Effector memory CD4-positive, alpha-beta T cell (primary cell): ENCODE data around the gene FARSA.
"Not testable (repeated sequence)": the region's sequence is repeated elsewhere in the genome, so short reads cannot be mapped to it uniquely, and the experiment has no call there.

Source experiments
- DNase-seq, 3 donors: peaks; one replicate each; pipeline ENCODE4 v3.0.0-alpha.2; 2020
- H3K27ac ChIP-seq: 2 replicates; pipeline ENCODE4 v1.7.0; 2013; ENCODE audit warnings: mild to moderate bottlenecking, low read length, moderate library complexity; ENCODE audit not compliant: insufficient read depth, poor library complexity, severe bottlenecking
- H3K27me3 ChIP-seq: replicated peaks from 2 replicates; pipeline ENCODE4 v1.7.0; 2013; ENCODE audit warnings: mild to moderate bottlenecking, low read length; ENCODE audit not compliant: insufficient read depth, control insufficient read depth, poor library complexity, severe bottlenecking
- H3K36me3 ChIP-seq: 2 replicates; pipeline ENCODE4 v1.7.0; 2013; ENCODE audit warnings: mild to moderate bottlenecking, low read length, moderate library complexity; ENCODE audit not compliant: control insufficient read depth, insufficient read depth
- H3K4me1 ChIP-seq: 2 replicates; pipeline ENCODE4 v1.7.0; 2013; ENCODE audit warnings: low read length, mild to moderate bottlenecking; ENCODE audit not compliant: control insufficient read depth, insufficient read depth, poor library complexity, severe bottlenecking
- H3K4me3 ChIP-seq: 2 replicates; pipeline ENCODE4 v1.7.0; 2013; ENCODE audit warnings: low read length, low read depth, mild to moderate bottlenecking; ENCODE audit not compliant: insufficient read depth, poor library complexity, severe bottlenecking
- H3K9me3 ChIP-seq: 2 replicates; pipeline ENCODE4 v1.7.0; 2013; ENCODE audit warnings: mild to moderate bottlenecking, low read length, moderate library complexity; ENCODE audit not compliant: control insufficient read depth
- total RNA-seq, 3 donors: gene quantifications; one replicate each; lab custom pipeline; 2026; lab: John Stamatoyannopoulos, UW

FARSA gene
- total RNA-seq: 25.8 to 29.0 (median 28.7) reads per million in 3 donors

DNA sequence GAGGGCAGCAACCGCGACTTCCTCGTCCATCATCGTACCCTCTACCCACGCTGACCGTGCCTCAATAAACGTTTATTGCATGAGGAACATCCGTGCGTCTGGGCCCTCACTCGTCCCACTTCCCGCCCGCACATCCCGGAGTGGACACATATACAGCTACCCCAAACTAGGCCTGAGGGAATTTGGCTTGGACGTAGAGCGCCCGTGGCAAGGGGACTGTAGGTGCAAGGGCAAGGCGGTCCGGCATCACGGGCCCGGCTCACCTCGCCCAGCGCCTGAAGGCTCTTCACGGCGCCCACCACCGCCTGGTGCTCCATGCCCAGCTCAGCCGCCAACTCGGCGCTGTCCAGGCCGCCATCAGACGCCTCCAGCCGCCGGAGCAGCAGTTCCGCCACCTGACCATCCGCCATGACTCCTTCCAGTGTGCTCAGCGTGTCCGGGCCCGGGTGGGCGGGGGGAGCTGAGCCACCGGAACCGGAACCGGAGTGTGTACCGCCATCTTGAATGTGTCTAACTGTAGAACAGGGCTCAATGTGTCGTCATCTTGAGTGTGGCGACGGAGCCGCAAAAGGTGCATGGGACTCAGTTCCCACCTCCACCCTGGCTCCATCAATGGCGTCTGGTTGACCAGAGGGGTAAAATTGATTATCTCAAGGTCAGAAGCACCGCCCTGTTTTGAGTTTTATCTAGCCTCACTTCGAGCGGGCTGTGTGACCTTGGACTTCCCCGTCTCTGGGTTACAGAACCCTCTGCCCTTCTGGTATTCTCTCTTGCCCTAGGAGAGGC, at the start of gene FARSA:
TSS of gene FARSA (minus strand) at position 425 of the 786 bp plus-strand sequence. CDS start at position 410, 15 bp downstream.
- H3K4me3 ChIP-seq: peak within 1 kb of the TSS; percentile 76
- peaks cover 16% of the 10 kb centered on the region for H3K4me1 ChIP-seq
- no peaks in the 10 kb centered on the region for H3K27me3 ChIP-seq
- DNase-seq: peak; percentile 78 to 85 (median 81)
- H3K36me3 ChIP-seq: peaks cover 21% of the 10 kb centered on the region
- H3K9me3 ChIP-seq: no peaks in the 10 kb centered on the region
- H3K27ac ChIP-seq: peak within 1 kb of the TSS; percentile 64

DNA sequence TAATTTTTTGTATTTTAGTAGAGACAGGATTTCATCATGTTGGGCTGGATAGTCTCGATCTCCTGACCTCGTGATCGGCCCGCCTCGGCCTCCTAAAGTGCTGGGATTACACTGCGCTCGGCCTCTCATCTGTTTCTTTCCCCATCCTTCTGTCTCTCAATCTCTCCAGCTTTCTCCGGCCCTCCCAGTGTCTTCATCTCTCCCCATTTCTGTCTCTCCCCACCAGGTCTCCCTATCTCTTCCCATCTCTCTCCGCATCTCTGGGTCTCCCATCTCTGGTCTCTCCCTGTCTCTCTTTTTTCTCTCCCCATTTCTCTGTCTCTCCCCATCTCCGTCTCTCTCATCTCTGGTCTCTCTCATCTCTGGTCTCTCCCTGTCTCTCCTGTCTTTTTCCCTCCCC, 49.6 kb upstream of the FARSA start:
- H3K4me1 ChIP-seq: peaks cover 6% of the 10 kb centered on the region
- no peaks in the 10 kb centered on the region for H3K27me3 ChIP-seq
- DNase-seq: no peak
- no peaks in the 10 kb centered on the region for H3K36me3 ChIP-seq
- no peak overlapping the region for H3K4me3 ChIP-seq
- H3K9me3 ChIP-seq: no peaks in the 10 kb centered on the region
- peak overlapping the region; percentile 45 for H3K27ac ChIP-seq

DNA sequence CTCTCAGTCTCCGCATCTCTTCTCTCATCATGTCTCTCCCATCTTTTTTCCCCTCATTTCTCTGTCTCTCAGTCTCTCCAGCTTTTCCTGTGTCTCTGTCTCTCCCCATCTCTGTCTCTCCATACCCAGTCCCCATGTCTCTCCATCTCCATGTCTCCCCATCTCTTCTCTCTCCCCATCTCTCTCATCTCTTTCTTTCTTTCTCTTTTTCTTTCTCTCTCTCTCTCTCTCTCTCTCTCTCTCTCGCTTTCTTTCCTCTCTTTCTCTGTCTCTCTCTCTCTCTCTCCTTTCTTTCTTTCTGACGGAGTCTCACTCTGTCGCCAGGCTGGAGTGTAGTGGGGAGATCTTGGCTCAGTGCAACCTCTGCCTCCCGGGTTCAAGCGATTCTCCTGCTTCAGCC, 49.1 kb upstream of the FARSA start:
- DNase-seq: no peak
- Histone ChIP-seq H3K36me3 (no peaks in the 10 kb centered on the region), H3K27ac (no peak overlapping the region), H3K4me1 (peaks cover 8% of the 10 kb centered on the region), H3K27me3 (peaks cover 4% of the 10 kb centered on the region), H3K4me3 (no peak overlapping the region), H3K9me3 (no peaks in the 10 kb centered on the region)

DNA sequence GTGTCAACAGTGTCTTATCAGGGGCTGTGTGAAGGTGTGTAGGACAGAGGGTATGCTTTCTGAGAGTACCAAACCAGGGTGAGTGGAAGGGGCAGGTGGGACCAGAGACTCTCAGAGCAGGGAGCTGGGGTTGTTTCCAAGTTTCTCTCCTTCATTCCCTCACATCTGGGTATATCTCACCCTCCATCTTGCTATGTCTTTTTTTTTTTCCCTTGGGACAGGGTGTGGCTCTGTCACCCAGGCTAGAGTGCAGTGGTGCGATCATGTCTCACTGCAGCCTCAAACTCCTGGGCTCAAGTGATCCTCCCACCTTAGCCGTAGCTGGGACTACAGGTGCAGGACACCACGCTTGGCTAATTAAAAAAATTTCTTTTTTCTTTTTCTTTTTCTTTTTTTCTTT, 46.5 kb upstream of the FARSA start:
- Histone ChIP-seq H3K4me3 (no peak overlapping the region), H3K9me3 (no peaks in the 10 kb centered on the region), H3K27me3 (peaks cover 12% of the 10 kb centered on the region), H3K27ac (no peak overlapping the region), H3K36me3 (no peaks in the 10 kb centered on the region), H3K4me1 (peaks cover 9% of the 10 kb centered on the region)
- DNase-seq: no peak

DNA sequence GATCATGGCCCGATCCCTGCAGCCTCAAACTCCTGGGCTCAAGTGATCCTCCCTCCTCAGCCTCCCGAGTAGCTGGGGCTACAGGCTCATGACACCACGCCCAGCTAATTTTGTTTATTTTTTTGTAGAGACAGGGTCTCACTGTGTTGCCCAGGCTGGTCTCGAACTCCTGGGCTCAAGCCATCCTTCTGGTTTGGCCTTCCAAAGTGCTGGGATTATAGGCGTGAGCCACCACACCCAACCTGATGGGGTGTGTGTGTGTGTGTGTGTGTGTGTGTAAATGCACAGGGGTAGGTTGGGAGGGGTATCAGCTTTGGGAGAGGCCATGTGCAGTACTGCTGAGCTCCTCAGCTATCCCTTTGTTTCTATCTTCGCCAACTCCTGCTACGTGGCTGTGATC, 42.6 kb upstream of the FARSA start:
- not testable (repeated sequence) for H3K4me1 ChIP-seq, DNase-seq, H3K9me3 ChIP-seq, H3K27ac ChIP-seq, H3K4me3 ChIP-seq, H3K36me3 ChIP-seq
- H3K27me3 ChIP-seq: peaks cover 12% of the 10 kb centered on the region

DNA sequence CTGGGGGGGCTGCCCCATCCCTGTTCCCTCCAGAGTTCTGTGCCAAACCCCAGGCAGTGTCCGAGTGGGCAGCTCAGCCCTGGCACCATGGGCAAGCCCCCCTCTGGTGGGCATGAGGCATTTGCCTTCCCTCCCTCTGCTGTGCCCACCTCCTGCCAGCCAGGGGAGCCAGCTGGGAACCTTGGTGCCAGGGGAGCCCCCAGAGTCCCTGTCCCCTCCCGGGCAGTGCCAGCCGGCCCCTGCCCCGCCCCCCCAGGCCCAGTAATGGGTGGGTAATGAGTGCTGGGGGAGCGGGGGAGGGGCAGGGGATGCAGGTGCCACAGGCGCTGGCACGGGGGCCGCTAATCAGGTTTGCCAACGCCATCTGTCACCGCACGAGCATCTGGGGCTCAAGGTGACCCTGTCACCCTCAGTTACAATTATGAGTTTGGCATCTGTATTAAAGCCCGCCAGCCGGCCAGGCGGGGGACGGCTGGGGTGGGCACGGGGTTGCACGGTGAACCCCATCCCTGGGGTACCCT, 41.8 kb upstream of the FARSA start:
- Histone ChIP-seq H3K27ac (no peak overlapping the region), H3K4me1 (peaks cover 3% of the 10 kb centered on the region), H3K36me3 (no peaks in the 10 kb centered on the region), H3K9me3 (no peaks in the 10 kb centered on the region), H3K27me3 (peaks cover 12% of the 10 kb centered on the region), H3K4me3 (no peak overlapping the region)
- DNase-seq: no peak

DNA sequence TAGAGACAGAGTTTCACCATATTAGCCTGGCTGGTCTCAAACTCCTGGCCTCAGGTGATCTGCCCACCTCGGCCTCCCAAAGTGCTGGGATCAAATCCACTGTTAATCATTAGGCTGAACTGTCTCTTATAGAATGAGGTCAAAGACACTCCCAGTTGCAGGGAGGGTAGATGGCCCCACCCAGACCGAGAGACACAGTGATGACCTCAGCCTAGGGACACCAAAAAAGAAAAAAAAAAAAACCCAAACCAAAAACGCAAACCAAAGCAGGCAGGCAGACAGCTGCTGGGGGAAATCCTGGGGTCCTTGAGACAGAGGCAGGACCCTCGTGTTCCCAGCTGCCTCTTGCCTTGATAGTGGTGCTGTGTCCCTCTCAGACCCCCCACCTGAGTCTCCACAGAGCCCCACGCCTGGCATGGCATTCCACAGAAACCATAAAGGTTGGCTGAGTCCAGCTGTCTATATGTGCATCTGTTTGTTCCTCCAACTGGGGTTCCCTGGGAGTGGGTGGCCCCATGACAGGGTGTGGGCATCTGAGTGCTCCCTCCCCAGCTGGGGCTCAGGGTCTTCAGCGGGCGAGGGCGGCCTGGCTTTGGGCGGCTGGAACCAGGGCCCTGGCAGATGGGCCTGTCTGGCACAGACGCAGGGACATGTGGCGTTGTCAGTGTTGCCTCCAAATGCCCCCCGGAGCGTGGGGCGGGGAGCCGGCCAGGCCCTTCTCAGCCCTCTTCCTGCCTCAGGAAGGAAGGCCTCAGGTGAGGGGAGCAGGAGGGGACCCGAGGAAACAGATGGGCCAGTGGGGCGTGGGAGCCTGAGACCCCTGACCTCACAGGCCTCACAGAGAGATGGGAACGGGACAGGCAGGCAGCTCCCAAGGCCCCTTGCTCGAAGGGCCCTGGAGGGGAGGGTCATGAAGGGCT, 41.0 kb upstream of the FARSA start:
- no peak for DNase-seq
- Histone ChIP-seq H3K36me3 (no peaks in the 10 kb centered on the region), H3K27me3 (peaks cover 12% of the 10 kb centered on the region), H3K4me3 (no peak overlapping the region), H3K9me3 (no peaks in the 10 kb centered on the region), H3K4me1 (peaks cover 3% of the 10 kb centered on the region), H3K27ac (no peak overlapping the region)

DNA sequence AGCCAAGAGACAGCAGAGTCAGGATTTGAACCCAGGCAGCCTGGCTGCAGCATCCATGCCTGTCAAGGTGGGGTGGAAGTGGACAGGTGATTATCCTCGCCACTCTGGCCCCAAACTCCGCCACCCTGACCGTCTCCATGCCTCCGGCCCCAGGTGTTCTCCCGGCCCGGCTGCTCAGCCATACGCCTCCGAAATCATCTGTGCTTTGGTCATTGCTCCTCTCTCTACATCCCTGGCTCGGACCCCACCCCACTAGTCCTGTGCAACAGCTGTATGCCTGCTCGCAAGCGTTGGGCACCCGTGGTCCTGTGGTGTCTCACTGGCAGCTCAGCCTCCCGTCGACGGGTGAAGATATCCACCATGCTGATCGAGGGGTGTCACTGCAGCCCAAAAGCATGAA, 39.7 kb upstream of the FARSA start:
- peaks cover 3% of the 10 kb centered on the region for H3K4me1 ChIP-seq
- H3K27ac ChIP-seq: no peak overlapping the region
- H3K9me3 ChIP-seq: no peaks in the 10 kb centered on the region
- no peaks in the 10 kb centered on the region for H3K36me3 ChIP-seq
- no peak overlapping the region for H3K4me3 ChIP-seq
- no peak for DNase-seq
- H3K27me3 ChIP-seq: peaks cover 12% of the 10 kb centered on the region

DNA sequence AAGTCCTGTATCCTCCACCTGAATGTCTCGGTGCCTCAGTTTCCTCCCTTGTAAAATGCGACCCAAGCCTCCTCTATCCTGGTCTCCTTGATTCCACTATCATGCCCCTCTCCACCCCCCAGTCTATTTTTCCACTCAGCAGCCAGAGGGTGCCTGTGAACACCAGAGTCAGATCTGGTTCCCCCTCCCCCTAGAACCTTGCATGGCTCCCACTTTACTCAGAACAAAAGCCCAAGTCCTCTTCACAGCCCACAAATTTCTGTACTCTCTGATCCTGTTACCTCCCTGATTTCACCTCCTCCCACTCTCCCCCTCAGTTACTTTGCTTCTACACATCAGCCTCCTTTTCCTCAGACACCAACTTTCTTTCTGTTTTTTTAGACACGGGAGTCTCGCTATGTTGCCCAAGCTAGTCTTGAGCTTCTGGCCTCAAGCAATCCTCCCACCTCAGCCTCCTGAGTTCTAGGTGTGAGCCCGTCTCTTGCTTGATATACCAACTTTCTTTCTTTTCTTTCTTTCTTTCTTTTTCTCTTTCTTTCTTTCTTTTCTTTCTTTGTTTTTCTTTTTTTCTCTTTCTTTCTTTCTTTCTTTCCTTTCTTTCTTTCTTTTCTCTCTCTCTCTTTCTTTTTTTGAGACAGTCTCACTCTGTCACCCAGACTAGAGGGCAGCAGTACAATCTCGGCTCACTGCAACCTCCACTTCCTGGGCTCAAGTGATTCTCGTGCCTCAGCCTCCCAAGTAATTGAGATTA, 36.7 kb upstream of the FARSA start:
- no peaks in the 10 kb centered on the region for H3K9me3 ChIP-seq

More for the DNA sequence above, 36.7 kb upstream of the FARSA start:
- DNase-seq: no peak
- H3K4me1 ChIP-seq: peaks cover 4% of the 10 kb centered on the region
- no peaks in the 10 kb centered on the region for H3K27me3 ChIP-seq
- H3K4me3 ChIP-seq: no peak overlapping the region
- H3K36me3 ChIP-seq: no peaks in the 10 kb centered on the region
- H3K27ac ChIP-seq: no peak overlapping the region
